Loucy (cell line): ENCODE measurements around the gene GALNT12.

Experiments used
- EZH2phosphoT487 ChIP-seq: fragments of 200-600 bp; IDR thresholded peaks from 2 replicates; pipeline ENCODE4 v1.6.1; 2018; ENCODE audit warnings: antibody characterized with exemption, mild to moderate bottlenecking, moderate library complexity, borderline replicate concordance
- TF ChIP-seq, protein P1 (sequence below): fragments of 200-600 bp; sonication (generic); conservative IDR thresholded peaks from 2 replicates; pipeline ENCODE4 v1.5.1; 2014; ENCODE audit warnings: mild to moderate bottlenecking, antibody characterized with exemption, low read length

DNA sequence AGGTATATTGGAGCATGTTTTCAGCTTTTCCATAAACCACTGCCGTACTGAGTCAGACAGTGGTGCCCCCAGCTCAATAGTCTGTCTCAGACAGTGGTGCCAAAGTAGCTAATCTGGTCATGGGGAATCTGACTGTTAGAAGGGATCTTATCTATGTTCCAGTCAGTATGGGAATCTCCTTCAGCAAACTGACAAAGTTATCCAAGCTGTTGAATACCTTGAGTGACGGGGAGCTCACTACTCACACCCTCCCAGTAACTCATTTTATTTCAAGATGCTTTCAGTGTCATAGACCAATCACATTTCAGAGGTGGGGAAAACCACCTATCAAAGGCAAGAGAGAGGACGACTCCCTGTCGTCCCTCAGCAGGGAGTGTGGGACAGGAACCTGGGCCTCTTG lies 29.9 kb upstream of the GALNT12 start:
- TF ChIP-seq, protein P1, sequence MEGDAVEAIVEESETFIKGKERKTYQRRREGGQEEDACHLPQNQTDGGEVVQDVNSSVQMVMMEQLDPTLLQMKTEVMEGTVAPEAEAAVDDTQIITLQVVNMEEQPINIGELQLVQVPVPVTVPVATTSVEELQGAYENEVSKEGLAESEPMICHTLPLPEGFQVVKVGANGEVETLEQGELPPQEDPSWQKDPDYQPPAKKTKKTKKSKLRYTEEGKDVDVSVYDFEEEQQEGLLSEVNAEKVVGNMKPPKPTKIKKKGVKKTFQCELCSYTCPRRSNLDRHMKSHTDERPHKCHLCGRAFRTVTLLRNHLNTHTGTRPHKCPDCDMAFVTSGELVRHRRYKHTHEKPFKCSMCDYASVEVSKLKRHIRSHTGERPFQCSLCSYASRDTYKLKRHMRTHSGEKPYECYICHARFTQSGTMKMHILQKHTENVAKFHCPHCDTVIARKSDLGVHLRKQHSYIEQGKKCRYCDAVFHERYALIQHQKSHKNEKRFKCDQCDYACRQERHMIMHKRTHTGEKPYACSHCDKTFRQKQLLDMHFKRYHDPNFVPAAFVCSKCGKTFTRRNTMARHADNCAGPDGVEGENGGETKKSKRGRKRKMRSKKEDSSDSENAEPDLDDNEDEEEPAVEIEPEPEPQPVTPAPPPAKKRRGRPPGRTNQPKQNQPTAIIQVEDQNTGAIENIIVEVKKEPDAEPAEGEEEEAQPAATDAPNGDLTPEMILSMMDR: no peak
- no peak for TF ChIP-seq EZH2phosphoT487
